ENCODE measurements around the gene TIMM13.

The TIMM13 gene

GRCh38 chr19:2440515-2440914 is 13.1 kb upstream of the TIMM13 start:
- Histone ChIP-seq H3K79me2 (peaks cover 3% of the 10 kb centered on the region), H3K4me3 (ENCODE audit: low read depth, low read length) (no peak overlapping the region), H3K36me3 (ENCODE audit: control insufficient read depth, insufficient read depth, low read length) (no peaks in the 10 kb centered on the region), H3K4me2 (ENCODE audit: low read length) (no peak overlapping the region), H3K27ac (no peak overlapping the region), H3K9ac (no peak overlapping the region), H3K27me3 (ENCODE audit: control insufficient read depth, insufficient read depth, low read length) (no peaks in the 10 kb centered on the region), H3K4me1 (no peaks in the 10 kb centered on the region), H2AFZ (no peak overlapping the region), H3K9me3 (ENCODE audit: control insufficient read depth, low read length) (no peaks in the 10 kb centered on the region)
- no peak for TF ChIP-seq CTCF (IDR thresholded peaks at IDR 0.05)

DNA sequence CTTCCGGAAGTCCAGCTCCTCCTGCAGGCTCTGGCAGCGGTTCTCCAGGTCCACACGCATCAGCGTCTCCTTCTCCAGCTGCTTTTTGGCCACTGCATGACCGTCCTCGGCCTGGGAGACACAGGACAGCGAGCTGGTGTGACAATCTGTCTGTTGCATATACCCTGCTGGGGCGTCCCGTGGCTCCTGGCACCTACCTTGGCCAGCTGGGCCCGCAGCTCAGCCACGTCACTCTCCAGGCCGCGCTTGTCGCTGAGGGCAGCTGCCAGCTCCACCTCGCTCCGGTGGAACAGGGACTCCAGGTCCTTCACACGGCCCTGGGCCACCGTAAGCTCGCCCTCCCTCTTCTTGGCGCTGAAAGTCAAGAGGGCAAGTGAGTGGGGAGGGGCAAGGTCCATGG is 10.8 kb upstream of the TIMM13 start:
- Histone ChIP-seq H3K27ac (no peak overlapping the region), H2AFZ (no peak overlapping the region)

GRCh38 chr19:2436926-2437325 is 9.5 kb upstream of the TIMM13 start:
- H3K4me1 ChIP-seq = no peaks in the 10 kb centered on the region
- H3K79me2 ChIP-seq = peaks cover 3% of the 10 kb centered on the region
- no peaks in the 10 kb centered on the region for H3K9me3 ChIP-seq (ENCODE audit: control insufficient read depth, low read length)
- H2AFZ ChIP-seq = no peak overlapping the region
- no peaks in the 10 kb centered on the region for H3K27me3 ChIP-seq (ENCODE audit: control insufficient read depth, insufficient read depth, low read length)
- no peak overlapping the region for H3K4me3 ChIP-seq (ENCODE audit: low read depth, low read length)
- no peak overlapping the region for H3K27ac ChIP-seq
- H3K4me2 ChIP-seq (ENCODE audit: low read length) = no peak overlapping the region
- no peaks in the 10 kb centered on the region for H3K36me3 ChIP-seq (ENCODE audit: control insufficient read depth, insufficient read depth, low read length)
- TF ChIP-seq CTCF (IDR thresholded peaks at IDR 0.05) = no peak
- no peak overlapping the region for H3K9ac ChIP-seq

More for the DNA sequence above, 10.8 kb upstream of the TIMM13 start:
- H3K79me2 ChIP-seq = peaks cover 3% of the 10 kb centered on the region
- H3K9ac ChIP-seq = no peak overlapping the region
- no peak overlapping the region for H3K4me3 ChIP-seq (ENCODE audit: low read depth, low read length)
- no peaks in the 10 kb centered on the region for H3K9me3 ChIP-seq (ENCODE audit: control insufficient read depth, low read length)
- no peak overlapping the region for H3K4me2 ChIP-seq (ENCODE audit: low read length)
- H3K27me3 ChIP-seq (ENCODE audit: control insufficient read depth, insufficient read depth, low read length) = no peaks in the 10 kb centered on the region
- H3K4me1 ChIP-seq = no peaks in the 10 kb centered on the region
- TF ChIP-seq CTCF (IDR thresholded peaks at IDR 0.05) = no peak
- no peaks in the 10 kb centered on the region for H3K36me3 ChIP-seq (ENCODE audit: control insufficient read depth, insufficient read depth, low read length)

- TF ChIP-seq CTCF (IDR thresholded peaks at IDR 0.05) = no peak
- Histone ChIP-seq H3K4me1 (no peaks in the 10 kb centered on the region), H3K79me2 (peaks cover 3% of the 10 kb centered on the region), H3K4me2 (ENCODE audit: low read length) (no peak overlapping the region), H3K27ac (no peak overlapping the region), H3K27me3 (ENCODE audit: control insufficient read depth, insufficient read depth, low read length) (no peaks in the 10 kb centered on the region), H3K4me3 (ENCODE audit: low read depth, low read length) (no peak overlapping the region), H3K9ac (no peak overlapping the region), H3K36me3 (ENCODE audit: control insufficient read depth, insufficient read depth, low read length) (no peaks in the 10 kb centered on the region), H3K9me3 (ENCODE audit: control insufficient read depth, low read length) (no peaks in the 10 kb centered on the region), H2AFZ (no peak overlapping the region)
Measured at GRCh38 chr19:2436384-2436783, 9.0 kb upstream of the TIMM13 start.

DNA sequence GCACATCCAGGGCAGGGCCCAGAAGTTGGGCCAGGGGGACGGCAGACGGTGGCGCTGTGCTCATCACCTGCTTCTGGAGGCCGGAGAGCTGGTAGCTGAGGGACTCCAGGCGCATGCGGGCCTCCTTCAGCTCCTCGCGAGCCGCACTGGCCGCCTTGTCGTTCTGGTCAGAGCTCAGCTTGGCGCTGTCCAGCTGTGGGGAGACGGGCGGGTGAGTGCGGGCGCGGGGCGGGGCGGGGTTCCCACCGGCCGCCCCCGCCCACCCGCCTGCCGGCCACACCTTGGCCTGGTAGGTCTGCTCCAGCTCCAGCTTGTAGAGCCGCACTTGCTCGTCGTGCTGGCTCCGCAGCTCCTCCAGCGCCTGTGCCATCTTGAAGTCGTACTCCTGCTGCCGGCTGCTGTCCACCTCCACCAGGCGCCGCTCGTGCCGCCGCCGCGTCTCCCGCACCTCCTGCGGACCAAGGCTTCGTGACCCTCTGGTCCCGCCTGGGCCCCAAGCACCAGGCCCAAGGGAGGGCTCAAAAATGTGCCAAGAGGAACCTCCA is 7.4 kb upstream of the TIMM13 start:
- no peak overlapping the region for H3K4me2 ChIP-seq (ENCODE audit: low read length)
- H3K4me3 ChIP-seq (ENCODE audit: low read depth, low read length) = no peak overlapping the region
- no peaks in the 10 kb centered on the region for H3K79me2 ChIP-seq
- H3K27ac ChIP-seq = no peak overlapping the region
- H3K4me1 ChIP-seq = no peaks in the 10 kb centered on the region
- no peak overlapping the region for H2AFZ ChIP-seq
- no peaks in the 10 kb centered on the region for H3K9me3 ChIP-seq (ENCODE audit: control insufficient read depth, low read length)
- no peak overlapping the region for H3K9ac ChIP-seq
- H3K36me3 ChIP-seq (ENCODE audit: control insufficient read depth, insufficient read depth, low read length) = no peaks in the 10 kb centered on the region
- no peak for TF ChIP-seq CTCF (IDR thresholded peaks at IDR 0.05)
- no peaks in the 10 kb centered on the region for H3K27me3 ChIP-seq (ENCODE audit: control insufficient read depth, insufficient read depth, low read length)
